ENCODE data around the gene DNPH1. TPM values are rescaled to one million over a fixed set of nuclear protein-coding genes. Genes with fewer than 3 reads are reported as not detected.

Gene DNPH1
- total and polyA plus RNA-seq, 2 of the 8 experiments (the other 6 are each of a cell fraction or from before 2014, with no cell fraction given) = 33.9 to 134 TPM

DNA sequence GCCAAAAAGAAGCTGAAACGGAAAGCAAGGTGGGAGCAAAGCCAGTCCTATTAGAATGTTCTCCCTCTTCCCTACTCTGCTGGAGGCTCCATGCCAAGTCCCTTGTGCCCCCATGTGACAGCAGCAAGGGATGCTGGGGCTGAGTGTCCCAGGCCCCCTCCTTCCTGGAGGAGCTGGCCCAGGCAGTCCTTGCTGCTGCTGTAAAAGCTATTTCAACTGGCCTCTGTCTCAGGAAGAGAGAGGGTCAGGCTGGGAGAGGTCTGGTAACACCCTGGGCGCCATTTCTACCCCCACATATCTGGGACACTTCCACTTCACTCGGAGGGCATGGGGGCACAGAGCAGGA lies 39.0 kb upstream of the DNPH1 start:
- 74% methylated on average over 3 of the region's 3 CpGs; no CpG with 5 or more reads in 1 of the 2 experiments for WGBS, 2 experiments (ENCODE audit: extremely low coverage in 1 of 2, insufficient coverage in 1 of 2, insufficient read length in 1 of 2, insufficient replicate concordance in 2 of 2, low coverage in 1 of 2, low lambda C conversion rate in 2 of 2, missing lambda C conversion rate in 1 of 2)
- Histone ChIP-seq H3K23ac (ENCODE audit: insufficient read length) (no peak overlapping the region), H3K79me1 (ENCODE audit: low read depth, low read length) (no peaks in the 10 kb centered on the region), H3K14ac (ENCODE audit: insufficient read length) (no peak overlapping the region), H4K20me1 (replicated peaks in 1 of 2; ENCODE audit: control insufficient read depth in 1 of 2, insufficient read depth in 2 of 2, low read length in 2 of 2) (no peaks in the 10 kb centered on the region), H3K4ac (replicated peaks; ENCODE audit: insufficient read length, low read depth, low read length) (no peak overlapping the region), H3K27ac (ENCODE audit: low read depth, low read length) (no peak overlapping the region), H2AFZ (ENCODE audit: low read length) (no peak overlapping the region), H2BK12ac (ENCODE audit: low read depth, low read length) (peak overlapping the region; percentile 27; the same call in 1 of the 2 replicates), H3K4me2 (ENCODE audit: insufficient read depth in 1 of 2, low read depth in 2 of 2, low read length in 2 of 2) (no peak overlapping the region; a peak in 1 of 4 replicates), H3K9me3 (ENCODE audit: insufficient read depth in 2 of 2, low read depth in 1 of 2, low read length in 1 of 2) (no peaks in the 10 kb centered on the region), H3K18ac (ENCODE audit: extremely low read depth, low read length) (no peak overlapping the region), H2AK5ac (ENCODE audit: low read depth, low read length) (0 out of 2 replicates have a peak overlapping the region, but pooled peaks have one; percentile 17), H2BK120ac (replicated peaks; ENCODE audit: low read depth, low read length) (no peak overlapping the region), H3K36me3 (ENCODE audit: control insufficient read depth in 2 of 4, insufficient read depth in 4 of 4, low read length in 3 of 4) (no peaks in the 10 kb centered on the region), H2BK20ac (ENCODE audit: low read length) (0 out of 2 replicates have a peak overlapping the region, but pooled peaks have one; percentile 6), H3K27me3 (replicated peaks in 1 of 4; ENCODE audit: control insufficient read depth in 3 of 4, extremely low read depth in 1 of 4, insufficient read depth in 3 of 4, low read length in 3 of 4) (peaks cover 2 to 37% (median 31%) of the 10 kb centered on the region in 4 experiments), H3K56ac (replicated peaks; ENCODE audit: insufficient read length, low read depth, low read length) (no peak overlapping the region), H3K23me2 (ENCODE audit: low read depth, low read length) (peaks cover 4% of the 10 kb centered on the region; the same call in 1 of the 2 replicates), H2BK5ac (ENCODE audit: low read depth, low read length) (no peak overlapping the region), H2BK15ac (ENCODE audit: low read length) (0 out of 2 replicates have a peak overlapping the region, but pooled peaks have one; percentile 75), H3K79me2 (ENCODE audit: control insufficient read depth in 1 of 2, insufficient read depth in 2 of 2, low read length in 2 of 2) (no peaks in the 10 kb centered on the region), H4K8ac (ENCODE audit: extremely low read depth, insufficient read depth, low read length) (no peak overlapping the region), H3K9ac (replicated peaks in 1 of 4; ENCODE audit: extremely low read depth in 1 of 4, low read depth in 3 of 4, low read length in 3 of 4) (no peak overlapping the region), H4K91ac (replicated peaks; ENCODE audit: insufficient read length, low read length) (no peak overlapping the region), H3K4me3 (ENCODE audit: extremely low read depth in 1 of 4, insufficient read depth in 2 of 4, low read depth in 3 of 4, low read length in 4 of 4) (no peak overlapping the region), H4K5ac (ENCODE audit: insufficient read length, low read depth, low read length) (no peak overlapping the region), H3K4me1 (replicated peaks in 1 of 4; ENCODE audit: control insufficient read depth in 3 of 4, insufficient read depth in 4 of 4, low read length in 3 of 4) (peaks cover 3 to 29% (median 17%) of the 10 kb centered on the region in 4 experiments)
- FAIRE-seq (no peak), DNase-seq (ENCODE audit: low read depth in 1 of 2, low spot score in 2 of 2) (no peak)
- TF ChIP-seq NANOG (IDR thresholded peaks at IDR 0.05; ENCODE audit: insufficient read depth, low read depth, low read length, poor library complexity, severe bottlenecking) = no peak
- TF ChIP-seq CHD1 (IDR thresholded peaks at IDR 0.05; ENCODE audit: low read depth, low read length) = no peak
- TF ChIP-seq, protein P1, sequence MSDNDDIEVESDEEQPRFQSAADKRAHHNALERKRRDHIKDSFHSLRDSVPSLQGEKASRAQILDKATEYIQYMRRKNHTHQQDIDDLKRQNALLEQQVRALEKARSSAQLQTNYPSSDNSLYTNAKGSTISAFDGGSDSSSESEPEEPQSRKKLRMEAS (IDR thresholded peaks at IDR 0.05) = peak; percentile 29; the same call in 1 of the 2 replicates
- CTCF ChIA-PET (ENCODE audit: partially characterized antibody) = interaction anchor here (0.7 to 9.4 kb wide), 20 partner anchors 9 to 239 kb away, joined by 3 to 78 read pairs (median 4); partner anchors contain the start of gene CRIP3
- POLR2A ChIA-PET (ENCODE audit: partially characterized antibody) = interaction anchor here (0.7 to 2.2 kb wide), 6 partner anchors 9 to 49 kb away, joined by 3 to 5 read pairs (median 5); no protein-coding TSS in a partner anchor
